Measurements from ENCODE around the gene RMRP. TPM values are rescaled to one million over a fixed set of nuclear protein-coding genes. Genes with fewer than 3 reads are reported as not detected.

RMRP gene
- total RNA-seq, 1 experiment from 2014 or later = 39,221 TPM

- DNase-seq (ENCODE audit: low read depth) = no peak
These were observed 29.5 kb upstream of the RMRP start for GRCh38 chr9:35687306-35687705.

- peak; percentile 47 for DNase-seq (ENCODE audit: low read depth)
These were observed 28.7 kb upstream of the RMRP start for GRCh38 chr9:35686222-35687203.

- DNase-seq (ENCODE audit: low read depth) = no peak
These were observed 27.7 kb upstream of the RMRP start for GRCh38 chr9:35685506-35685905.

- DNase-seq (ENCODE audit: low read depth) = no peak
These were observed 27.1 kb upstream of the RMRP start for GRCh38 chr9:35684921-35685320.

- DNase-seq (ENCODE audit: low read depth) = no peak
These were observed 25.5 kb upstream of the RMRP start for GRCh38 chr9:35683323-35683722.

GRCh38 chr9:35682520-35683315, 24.9 kb upstream of the RMRP start:
- DNase-seq (ENCODE audit: low read depth) = no peak

- no peak for DNase-seq (ENCODE audit: low read depth)
These were observed 24.2 kb upstream of the RMRP start for GRCh38 chr9:35682051-35682450.

GRCh38 chr9:35681341-35682002, 23.7 kb upstream of the RMRP start:
- DNase-seq (ENCODE audit: low read depth) = no peak

GRCh38 chr9:35680331-35681105, 22.7 kb upstream of the RMRP start:
- no peak for DNase-seq (ENCODE audit: low read depth)

GRCh38 chr9:35679766-35680330, 22.0 kb upstream of the RMRP start:
- DNase-seq (ENCODE audit: low read depth) = no peak

- no peak for DNase-seq (ENCODE audit: low read depth)
These were observed 21.3 kb upstream of the RMRP start for GRCh38 chr9:35679091-35679490.

GRCh38 chr9:35675732-35676392, 18.0 kb upstream of the RMRP start:
- DNase-seq (ENCODE audit: low read depth) = no peak

GRCh38 chr9:35675204-35675603, 17.4 kb upstream of the RMRP start:
- DNase-seq (ENCODE audit: low read depth) = no peak

GRCh38 chr9:35674025-35674361, 16.2 kb upstream of the RMRP start:
- no peak for DNase-seq (ENCODE audit: low read depth)

GRCh38 chr9:35673132-35674024, 15.6 kb upstream of the RMRP start, which contains the start of gene CA9:
Gene CA9, plus strand, starts transcription at chr9:35673928. Its CDS starts 32 bp downstream, at chr9:35673960.
- peak; percentile 61 for DNase-seq (ENCODE audit: low read depth)

- peak; percentile 74 for DNase-seq (ENCODE audit: low read depth)
These were observed 11.7 kb upstream of the RMRP start for GRCh38 chr9:35669331-35670145.

- no peak for DNase-seq (ENCODE audit: low read depth)
These were observed 10.1 kb upstream of the RMRP start for GRCh38 chr9:35667939-35668338.

GRCh38 chr9:35666549-35666948, 8.7 kb upstream of the RMRP start:
- no peak for DNase-seq (ENCODE audit: low read depth)

- DNase-seq (ENCODE audit: low read depth) = no peak
These were observed 8.2 kb upstream of the RMRP start for GRCh38 chr9:35666045-35666444.
